Gastroesophageal sphincter (tissue), 3 donors: ENCODE data around the gene VMP1.
"Not testable (repeated sequence)": the region's sequence is repeated elsewhere in the genome, so short reads cannot be mapped to it uniquely, and the experiment has no call there.

Experiments used
- CTCF ChIP-seq, 4 experiments: fragments of 200-600 bp in 2 of 4; fragments of 450-650 bp in 2 of 4; sonication (generic) in 1 of 4; IDR thresholded peaks; one replicate each; pipeline ENCODE4 v1.5.1; 2017 to 2019; ENCODE audit warnings: antibody characterized with exemption in 4 of 4, mild to moderate bottlenecking in 2 of 4, moderate library complexity in 2 of 4
- EP300 ChIP-seq: sonication (generic); formaldehyde crosslinking; IDR thresholded peaks from one replicate; pipeline ENCODE4 v1.6.1; 2017; ENCODE audit warnings: antibody characterized with exemption, mild to moderate bottlenecking
- POLR2A ChIP-seq, 2 donors: fragments of 450-650 bp; IDR thresholded peaks; one replicate each; pipeline ENCODE4 v1.6.1; 2017; ENCODE audit warnings: antibody characterized with exemption in 2 of 2, mild to moderate bottlenecking in 2 of 2, moderate library complexity in 1 of 2

GRCh38 chr17:59873414-59873813, 166.0 kb downstream of the VMP1 start:
- TF ChIP-seq CTCF (IDR thresholded peaks at IDR 0.05); EP300; POLR2A (IDR thresholded peaks at IDR 0.05): not testable (repeated sequence)
